Testis (tissue), 2 donors: Measurements from ENCODE around the gene CFAP46.

Experiments used
- POLR2A ChIP-seq: fragments of 450-650 bp; IDR thresholded peaks from one replicate; pipeline ENCODE4 v1.6.1; 2017; ENCODE audit warnings: antibody characterized with exemption, mild to moderate bottlenecking, moderate library complexity
- TF ChIP-seq, protein P1 (sequence below), 3 experiments: fragments of 450-650 bp in 2 of 3; fragments of 200-600 bp in 1 of 3; sonication (generic) in 1 of 3; IDR thresholded peaks; one replicate each; pipeline ENCODE4 v1.5.1; 2016 to 2019; ENCODE audit warnings: antibody characterized with exemption in 3 of 3, mild to moderate bottlenecking in 2 of 3, moderate library complexity in 1 of 3

DNA sequence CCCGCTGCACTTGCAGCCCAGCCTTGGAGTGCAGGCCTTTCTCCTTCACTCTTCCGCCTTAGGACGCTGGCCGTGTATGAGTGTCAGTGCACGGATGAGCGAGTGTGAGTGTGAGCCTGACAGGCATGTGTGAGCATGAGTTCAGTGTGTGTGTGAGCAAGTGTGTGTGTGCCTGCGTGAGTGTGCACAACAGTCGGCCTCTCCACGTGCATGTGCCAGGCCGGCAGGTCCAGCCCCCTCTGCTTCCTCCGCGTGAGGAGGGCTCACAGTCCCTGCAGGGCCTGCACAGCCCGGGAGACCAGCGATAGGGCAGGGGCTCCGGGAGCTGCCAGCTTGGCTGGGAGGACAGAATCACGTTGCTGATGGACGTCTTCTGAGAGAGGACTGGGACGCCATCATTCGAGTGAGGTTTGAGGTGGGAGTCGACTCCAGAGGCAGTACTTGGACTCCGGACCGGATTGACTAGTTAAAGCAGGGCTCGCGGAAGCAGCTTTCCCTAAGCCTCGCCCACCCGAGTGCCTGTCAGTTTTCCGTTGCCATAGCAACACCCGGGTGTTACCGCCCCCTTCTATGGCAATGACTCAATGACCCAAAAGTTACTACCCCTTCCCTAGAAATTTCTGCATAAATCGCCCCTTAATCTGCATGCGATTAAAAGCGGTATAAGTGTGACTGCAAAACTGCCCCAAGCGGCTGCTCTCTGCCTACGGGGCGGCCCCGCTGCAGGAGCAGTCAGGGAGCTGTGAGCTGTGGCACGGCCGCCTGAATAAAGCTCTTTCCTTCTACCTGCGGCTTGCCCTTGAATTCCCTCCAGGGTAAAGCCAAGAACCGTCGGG lies 19.6 kb upstream of the CFAP46 start:
- TF ChIP-seq, protein P1, sequence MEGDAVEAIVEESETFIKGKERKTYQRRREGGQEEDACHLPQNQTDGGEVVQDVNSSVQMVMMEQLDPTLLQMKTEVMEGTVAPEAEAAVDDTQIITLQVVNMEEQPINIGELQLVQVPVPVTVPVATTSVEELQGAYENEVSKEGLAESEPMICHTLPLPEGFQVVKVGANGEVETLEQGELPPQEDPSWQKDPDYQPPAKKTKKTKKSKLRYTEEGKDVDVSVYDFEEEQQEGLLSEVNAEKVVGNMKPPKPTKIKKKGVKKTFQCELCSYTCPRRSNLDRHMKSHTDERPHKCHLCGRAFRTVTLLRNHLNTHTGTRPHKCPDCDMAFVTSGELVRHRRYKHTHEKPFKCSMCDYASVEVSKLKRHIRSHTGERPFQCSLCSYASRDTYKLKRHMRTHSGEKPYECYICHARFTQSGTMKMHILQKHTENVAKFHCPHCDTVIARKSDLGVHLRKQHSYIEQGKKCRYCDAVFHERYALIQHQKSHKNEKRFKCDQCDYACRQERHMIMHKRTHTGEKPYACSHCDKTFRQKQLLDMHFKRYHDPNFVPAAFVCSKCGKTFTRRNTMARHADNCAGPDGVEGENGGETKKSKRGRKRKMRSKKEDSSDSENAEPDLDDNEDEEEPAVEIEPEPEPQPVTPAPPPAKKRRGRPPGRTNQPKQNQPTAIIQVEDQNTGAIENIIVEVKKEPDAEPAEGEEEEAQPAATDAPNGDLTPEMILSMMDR (IDR thresholded peaks at IDR 0.05) = no peak
- no peak for TF ChIP-seq POLR2A
